HG03342 (cell line): Measurements from ENCODE around the gene UGCG.
A peak's percentile ranks its signal among the peaks of the same experiment; 100 is the strongest.
"Not testable (repeated sequence)": the region's sequence is repeated elsewhere in the genome, so short reads cannot be mapped to it uniquely, and the experiment has no call there.

ENCODE experiments used
- ATAC-seq: cut with Tn5 transposase; IDR thresholded peaks from one replicate; pipeline ENCODE4 v1.9.1; 2021; ENCODE audit warnings: mild to moderate bottlenecking, moderate library complexity; ENCODE audit not compliant: unreplicated experiment

The UGCG gene

DNA sequence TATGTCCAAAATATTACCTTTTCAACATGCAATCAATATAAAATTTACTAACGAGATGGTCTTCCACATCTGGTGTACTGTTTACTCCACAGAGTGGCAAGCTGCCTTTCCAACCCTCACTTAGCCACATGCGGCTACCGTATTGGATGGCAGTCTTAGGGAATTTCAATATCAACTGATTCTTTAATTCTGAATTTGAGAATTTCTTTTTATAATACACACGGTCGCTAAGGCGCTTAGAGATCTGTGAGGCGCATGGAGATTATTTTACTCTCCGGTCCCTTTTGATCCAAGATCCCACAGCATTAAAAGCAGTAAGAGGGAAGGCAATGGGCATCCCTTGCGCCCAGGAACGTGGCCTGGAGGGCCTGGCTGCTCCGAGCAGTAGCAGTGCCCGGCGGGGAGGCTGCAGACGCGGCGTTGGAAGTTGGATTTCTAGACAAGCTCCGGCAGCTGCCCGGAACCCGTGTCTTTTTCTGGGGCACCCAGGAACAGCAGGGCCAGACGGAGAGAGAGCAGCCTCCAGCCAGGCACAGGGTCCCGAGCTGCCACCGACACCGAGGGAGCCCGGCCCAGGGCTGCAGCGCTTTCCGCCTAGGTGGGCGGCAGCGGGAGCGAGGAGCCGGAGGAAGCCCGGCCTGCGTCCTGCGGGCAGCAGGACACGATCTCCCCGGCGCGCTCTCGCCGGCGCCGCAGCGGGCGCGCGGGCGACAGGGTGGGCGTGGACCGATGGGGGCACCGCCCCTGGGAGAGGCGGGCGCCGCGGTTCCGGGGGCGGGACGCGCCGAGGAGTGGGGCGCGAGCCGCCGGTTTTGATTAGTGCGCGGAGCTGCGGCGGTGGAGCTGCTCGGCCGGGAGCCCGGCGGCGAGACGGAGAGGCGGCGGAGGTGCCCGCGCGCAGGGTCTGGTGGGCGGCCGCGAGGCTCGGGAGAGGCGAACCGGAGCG lies at the start of gene UGCG:
Gene UGCG, plus strand, starts transcription at position 819 of the 946 bp plus-strand sequence. CDS start 402 bp downstream, outside the sequence.
- peak; percentile 82 for ATAC-seq

DNA sequence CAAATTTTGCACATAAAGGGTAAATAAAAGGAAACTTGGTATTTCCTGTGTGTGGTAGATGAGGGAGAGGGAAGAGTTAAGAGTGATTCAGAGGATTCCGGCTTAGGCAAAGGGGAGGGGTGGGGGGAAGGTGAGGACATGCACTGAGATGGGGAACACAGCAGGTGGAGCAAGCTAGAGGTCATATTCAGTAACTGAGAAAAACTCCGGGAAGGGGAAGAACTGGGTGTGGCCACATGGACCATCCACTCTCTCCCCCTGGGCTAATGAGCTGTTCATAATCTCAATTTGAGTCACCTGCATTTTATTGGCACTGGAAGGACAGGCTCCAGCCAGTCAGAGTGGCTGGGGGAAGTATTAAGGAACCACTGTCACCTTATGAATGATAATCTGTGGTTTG lies 45.1 kb upstream of the UGCG start:
- no peak for ATAC-seq

DNA sequence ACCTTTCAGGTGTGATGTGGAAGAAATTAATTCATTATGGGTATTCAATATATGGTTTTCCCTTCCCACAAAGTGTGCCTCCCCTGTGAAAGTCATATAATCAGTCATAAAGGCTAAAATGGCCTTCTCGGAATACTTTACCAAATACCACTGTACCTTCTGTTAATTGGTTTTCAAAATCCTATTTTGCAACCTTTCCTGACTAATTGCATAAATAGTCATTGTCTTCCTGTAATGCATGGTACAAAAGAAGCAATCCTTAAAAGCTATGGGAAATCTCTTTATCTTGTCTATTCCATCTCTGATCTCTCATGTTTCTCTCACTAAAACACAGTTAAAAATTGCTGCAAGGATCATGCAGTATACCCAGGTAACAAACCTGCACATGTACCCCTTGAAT lies 44.3 kb upstream of the UGCG start:
- no peak for ATAC-seq

DNA sequence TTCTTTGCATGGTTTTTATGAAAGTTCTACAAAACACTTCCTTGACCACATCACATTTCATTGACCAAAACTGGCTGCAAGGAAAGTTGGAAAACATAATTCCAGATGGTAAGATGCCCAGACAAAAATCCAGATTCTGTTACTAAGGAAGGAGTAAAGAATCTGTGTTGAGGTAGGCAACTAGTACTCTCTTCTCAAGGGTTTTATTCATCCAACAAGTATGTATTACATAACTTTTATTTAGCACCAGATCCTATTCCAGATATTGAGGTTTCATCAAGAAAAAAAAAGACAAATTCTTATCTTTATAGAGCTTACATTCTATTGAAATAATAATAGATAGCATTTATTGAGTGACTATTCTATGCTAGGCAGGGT lies 43.2 kb upstream of the UGCG start:
- ATAC-seq: no peak

DNA sequence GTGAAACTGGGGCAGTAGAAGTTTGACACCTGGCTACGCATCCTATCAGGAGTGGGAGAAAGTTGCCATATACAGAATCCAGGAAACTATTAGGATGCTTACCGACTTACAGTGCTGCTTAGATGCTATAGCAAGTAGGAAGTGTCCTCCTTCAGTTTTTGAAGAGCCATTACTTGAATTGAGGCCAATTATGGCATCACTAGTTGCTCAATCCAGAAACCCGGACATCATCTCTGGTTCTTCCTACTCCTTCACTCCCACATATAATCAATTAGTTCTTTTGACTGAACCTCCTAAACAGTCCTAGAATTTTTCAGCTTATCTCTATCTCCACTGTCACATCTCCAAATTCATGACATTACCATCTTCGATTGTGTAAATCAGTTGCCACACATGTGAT lies 41.8 kb upstream of the UGCG start:
- ATAC-seq: no peak

DNA sequence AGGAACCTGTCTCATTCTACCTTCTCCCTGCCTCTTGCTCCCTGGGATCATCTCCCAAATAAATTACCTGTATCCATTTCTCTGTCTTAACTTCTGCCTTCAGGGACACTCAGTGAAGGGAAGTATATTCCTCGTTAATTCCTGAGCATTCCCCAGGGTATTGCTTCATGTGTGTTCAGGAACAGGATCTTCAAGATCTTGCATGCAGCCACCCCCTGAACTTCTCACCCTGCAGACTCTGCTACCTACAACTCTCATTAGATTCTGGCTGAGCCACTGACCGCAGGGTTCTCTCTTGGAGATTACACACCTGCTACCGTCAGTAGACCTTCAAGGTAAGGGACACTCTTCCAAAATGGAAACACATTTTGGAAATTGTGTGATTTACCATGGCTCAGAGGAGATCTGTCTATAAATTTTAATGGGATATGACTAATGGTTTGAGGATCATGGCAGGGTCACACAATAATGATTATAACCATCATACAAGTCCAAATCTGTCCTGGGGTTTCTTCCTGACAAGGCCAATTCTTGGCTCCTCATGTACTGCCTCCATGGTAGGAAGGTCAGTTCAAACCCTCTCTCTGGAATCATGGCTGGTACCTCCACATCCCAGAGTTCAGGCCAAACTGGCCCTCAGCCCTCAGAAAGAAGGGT lies 38.9 kb upstream of the UGCG start:
- no peak for ATAC-seq

DNA sequence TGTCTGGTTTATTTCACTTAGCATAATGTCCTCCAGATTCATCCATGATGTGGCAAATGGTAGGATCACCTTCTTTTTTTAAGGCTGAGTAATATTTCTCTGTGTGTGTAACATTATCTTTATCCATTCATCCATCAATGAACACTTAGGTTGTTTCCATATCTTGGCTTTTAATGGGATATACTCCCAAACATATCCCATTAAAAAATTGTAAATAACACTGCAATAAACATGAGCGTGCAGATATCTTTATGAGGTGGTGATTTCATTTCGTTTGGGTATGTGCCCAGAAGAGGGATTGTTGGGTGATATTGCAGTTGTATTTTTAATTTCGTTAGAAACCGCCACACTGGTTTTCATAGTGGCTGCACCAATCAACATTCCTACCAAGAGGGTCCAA lies 36.2 kb upstream of the UGCG start:
- no peak for ATAC-seq

DNA sequence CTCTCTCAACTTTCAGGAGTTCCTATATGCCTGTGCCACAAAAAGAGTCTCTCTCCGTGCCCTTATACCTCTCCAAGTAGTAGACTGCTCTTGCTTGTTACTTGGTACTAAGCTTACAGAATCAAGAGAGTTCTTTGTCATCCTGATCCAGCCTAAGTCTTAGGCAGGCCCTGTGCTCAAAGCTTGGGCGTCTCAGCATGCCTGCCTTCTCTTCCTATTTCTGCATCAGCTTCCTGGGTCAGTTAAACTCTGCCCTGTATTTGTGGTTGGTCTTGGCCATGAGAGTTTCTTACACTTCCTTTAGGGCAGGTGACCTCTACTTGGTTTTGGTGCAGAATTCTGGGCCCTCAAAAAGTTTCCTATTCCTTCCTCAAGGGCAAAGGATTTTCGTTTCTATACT lies 33.0 kb upstream of the UGCG start:
- no peak for ATAC-seq

DNA sequence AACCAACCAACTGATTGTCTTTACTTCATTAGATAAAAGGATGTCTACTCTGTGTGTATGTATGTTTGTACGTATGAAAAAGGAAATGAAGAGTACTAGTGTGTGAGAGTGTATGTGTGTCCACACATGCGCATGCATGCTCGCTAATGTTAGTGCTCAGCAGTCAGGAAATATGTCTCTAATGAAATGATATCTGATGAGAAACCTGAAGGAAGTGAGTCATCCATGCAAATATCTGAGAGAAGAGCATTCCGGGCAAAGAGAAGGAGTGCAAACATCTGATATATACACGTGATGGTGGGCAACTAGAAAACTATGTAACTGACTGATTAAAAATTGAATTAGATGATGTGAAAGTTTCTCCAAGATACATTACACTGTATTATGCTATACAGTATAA lies 29.6 kb upstream of the UGCG start:
- ATAC-seq: no peak

DNA sequence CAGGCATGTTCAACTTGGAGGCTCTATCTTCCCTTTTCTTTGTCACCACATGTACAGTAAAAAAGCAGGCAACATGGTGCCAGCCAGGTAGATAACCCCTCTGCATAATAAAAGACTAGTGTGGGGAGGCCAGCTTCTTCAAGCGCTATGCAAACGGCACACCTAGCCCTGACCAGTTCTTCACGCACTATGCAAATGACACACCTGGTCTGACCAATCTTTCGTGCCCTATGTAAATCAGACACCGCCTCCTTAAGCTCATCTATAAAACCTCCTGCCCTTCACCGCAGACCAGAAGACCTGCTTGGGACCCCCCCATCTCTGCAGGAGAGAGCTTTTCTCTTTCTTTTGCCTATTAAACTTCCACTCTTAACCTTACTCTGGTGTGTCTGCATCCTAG lies 28.1 kb upstream of the UGCG start:
- ATAC-seq: no peak

DNA sequence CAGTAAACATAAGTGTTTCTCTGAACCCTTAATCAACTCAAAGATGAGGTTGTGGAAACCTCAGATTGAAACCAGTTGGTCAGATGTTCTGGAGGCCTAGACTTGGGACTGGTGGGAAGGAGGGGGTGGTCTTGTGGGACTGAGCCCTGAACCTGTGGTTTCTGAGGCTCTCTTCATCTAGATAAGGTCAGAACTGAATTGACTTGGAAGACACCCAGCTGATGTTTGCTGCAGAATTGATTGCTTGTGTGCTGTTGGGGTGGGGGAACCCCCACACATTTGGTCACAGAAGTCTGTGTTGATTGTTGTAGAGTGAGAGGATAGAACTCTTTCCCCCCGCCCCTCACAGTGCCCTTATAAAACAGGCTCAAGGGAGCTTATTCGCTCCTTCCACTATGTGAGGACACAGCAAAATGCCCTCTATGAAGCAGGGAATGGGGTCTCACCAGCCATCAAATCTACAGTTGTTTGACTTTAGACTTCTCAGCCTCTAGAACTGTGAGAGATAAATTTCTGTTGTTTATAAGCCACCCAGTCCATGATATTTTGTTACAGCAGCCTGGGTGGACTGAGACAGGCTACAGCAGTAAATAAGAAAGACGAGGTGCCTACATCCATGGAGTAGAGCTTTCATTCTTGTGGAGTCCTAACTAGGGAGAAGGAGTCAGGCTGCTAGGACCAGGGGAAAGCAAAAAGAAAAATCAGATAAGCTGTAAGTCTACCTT lies 25.7 kb upstream of the UGCG start:
- ATAC-seq: peak; percentile 46

DNA sequence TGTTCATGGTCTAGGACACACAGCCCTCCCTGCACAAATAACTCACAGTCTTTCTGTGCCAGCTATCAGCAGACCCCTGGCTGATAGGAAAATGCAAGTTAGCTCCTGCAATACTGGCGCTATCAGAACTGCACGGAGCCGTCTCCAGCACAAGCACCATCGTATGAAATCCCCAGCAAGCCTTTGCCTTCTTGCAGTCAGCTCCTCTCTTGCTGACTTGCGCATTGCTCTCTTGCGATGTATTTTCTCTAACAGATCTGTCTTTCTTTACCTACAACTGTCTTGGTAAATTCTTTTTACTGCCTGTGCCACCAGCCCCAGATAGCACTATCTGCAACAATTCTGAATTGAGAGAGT lies 25.1 kb upstream of the UGCG start:
- ATAC-seq: no peak

DNA sequence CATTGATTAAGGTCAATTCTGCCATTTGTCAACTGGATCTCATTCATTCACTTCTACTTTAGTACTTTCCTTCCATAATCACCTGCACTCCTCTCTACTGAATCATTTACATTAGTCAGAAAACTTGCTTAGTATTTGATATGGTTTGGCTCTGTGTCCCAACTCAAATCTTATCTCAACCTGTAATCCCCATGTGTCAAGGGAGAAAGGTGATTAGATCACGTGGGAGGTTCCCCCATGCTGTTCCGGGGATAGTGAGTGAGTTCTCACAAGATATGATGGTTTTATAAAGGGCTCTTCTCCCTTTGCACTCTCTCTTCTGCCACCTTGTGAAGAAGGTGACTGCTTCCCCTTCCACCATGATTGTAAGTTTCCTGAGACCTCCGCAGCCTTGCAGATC lies 23.7 kb upstream of the UGCG start:
- no peak for ATAC-seq

DNA sequence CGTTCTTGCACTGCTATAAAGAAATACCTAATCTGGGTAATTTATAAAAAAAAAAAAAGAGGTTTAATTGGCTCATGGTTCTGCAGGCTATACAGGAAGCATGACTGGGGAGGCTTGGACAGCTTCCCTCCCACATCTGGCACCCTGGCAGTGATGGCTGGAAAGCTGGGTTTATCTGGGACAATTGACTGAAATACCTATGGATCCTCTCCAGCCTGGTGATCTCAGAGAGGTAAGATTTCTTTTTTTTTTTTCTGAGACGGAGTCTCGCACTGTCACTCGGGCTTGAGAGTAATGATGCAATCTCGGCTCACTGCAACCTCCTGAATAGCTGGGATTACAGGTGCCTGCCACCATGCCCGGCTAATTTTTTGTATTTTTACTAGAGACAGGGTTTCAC lies 22.7 kb upstream of the UGCG start:
- ATAC-seq: no peak

DNA sequence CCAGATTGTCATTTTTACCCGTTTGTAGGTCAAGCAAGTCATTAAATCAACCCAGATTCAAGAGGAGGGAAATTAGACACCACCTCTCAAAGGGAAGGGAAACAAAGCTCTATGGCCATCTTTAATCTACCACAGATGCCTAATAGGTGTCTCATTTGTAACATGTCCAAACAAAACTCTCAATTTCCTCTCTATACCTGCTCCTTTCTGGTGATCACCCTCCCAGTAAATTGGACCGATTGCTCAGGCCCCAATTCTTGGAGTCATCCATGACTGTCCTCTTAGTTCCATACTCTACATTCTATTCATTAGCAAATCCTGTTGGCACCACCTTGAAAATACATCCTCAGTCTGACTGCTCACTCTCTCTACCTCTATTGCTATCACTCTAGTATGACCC lies 22.1 kb upstream of the UGCG start:
- no peak for ATAC-seq

DNA sequence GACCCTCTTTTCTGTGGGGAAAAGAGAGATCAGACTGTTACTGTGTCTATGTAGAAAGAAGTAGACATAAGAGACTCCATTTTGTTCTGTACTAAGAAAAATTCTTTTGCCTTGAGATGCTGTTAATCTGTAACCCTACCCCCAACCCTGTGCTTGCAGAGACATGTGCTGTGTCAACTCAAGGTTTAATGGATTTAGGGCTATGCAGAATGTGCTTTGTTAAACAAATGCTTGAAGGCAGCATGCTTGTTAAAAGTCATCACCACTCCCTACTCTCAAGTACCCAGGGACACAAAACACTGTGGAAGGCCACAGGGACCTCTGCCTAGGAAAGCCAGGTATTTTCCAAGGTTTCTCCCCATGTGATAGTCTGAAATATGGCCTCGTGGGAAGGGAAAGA lies 21.3 kb upstream of the UGCG start:
- not testable (repeated sequence) for ATAC-seq

DNA sequence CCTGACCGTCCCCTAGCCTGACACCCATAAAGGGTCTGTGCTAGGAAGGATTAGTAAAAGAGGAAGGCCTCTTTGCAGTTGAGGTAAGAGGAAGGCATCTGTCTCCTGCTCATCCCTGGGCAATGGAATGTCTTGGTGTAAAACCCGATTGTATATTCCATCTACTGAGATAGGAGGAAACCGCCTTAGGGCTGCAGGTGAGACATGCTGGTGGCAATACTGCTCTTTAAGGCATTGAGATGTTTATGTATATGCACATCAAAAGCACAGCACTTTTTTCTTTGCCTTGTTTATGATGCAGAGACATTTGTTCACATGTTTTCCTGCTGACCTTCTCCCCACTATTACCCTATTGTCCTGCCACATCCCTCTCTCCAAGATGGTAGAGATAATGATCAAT lies 20.9 kb upstream of the UGCG start:
- ATAC-seq: not testable (repeated sequence)

DNA sequence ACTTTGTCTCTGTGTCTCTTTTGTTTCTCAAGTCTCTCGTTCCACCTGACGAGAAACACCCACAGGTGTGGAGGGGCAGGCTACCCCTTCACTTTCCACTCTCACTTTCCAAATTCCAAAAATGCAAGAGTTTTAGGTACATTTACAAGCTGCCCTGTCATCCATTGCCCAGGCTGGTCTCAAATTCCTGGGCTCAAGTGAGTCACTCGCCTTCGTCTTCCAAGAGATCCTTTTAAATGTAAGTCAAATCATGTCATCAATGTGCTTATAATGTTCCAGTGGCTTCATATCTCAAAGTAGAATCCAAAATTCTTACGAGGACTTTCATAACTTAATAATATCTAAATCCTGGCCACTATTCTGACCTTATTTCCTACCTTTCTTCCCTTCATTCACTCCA lies 20.4 kb upstream of the UGCG start:
- no peak for ATAC-seq

DNA sequence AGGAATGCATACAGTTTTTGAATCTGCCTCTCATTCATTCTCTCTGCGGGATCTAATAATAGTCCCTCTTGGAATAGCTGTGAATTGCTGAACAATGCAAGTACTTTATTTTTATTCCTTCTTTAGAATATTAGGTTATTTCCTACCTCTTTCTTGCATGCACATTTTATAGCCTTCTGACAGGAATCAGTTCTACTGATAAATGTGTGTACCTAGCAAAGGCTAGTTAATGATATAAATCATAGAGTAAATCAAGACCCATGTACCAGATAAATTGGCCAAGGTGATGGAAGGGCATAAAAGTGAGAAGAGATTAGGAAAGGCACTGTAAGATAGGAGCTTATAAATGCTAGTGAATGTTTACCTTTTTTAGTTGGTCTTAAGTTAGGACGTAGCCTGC lies 19.2 kb upstream of the UGCG start:
- ATAC-seq: no peak

DNA sequence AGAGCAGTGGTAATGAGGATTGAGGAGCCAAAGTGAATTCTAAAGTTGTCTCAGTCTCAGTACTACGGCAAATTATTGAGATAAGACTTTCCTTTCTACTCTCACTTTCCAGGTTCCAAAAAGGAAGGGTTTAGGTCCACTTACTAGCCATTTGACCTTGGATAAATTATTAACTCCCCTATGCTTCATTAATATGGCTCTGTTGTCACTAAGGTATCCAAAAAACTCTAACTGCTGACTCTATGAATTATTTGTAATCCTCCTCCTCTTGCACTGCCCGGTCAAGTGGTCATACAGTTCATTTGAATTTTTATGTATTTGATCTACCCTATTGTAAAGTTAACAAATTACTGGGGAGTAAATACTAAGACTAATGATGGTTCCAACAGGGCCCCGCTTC lies 17.7 kb upstream of the UGCG start:
- no peak for ATAC-seq

DNA sequence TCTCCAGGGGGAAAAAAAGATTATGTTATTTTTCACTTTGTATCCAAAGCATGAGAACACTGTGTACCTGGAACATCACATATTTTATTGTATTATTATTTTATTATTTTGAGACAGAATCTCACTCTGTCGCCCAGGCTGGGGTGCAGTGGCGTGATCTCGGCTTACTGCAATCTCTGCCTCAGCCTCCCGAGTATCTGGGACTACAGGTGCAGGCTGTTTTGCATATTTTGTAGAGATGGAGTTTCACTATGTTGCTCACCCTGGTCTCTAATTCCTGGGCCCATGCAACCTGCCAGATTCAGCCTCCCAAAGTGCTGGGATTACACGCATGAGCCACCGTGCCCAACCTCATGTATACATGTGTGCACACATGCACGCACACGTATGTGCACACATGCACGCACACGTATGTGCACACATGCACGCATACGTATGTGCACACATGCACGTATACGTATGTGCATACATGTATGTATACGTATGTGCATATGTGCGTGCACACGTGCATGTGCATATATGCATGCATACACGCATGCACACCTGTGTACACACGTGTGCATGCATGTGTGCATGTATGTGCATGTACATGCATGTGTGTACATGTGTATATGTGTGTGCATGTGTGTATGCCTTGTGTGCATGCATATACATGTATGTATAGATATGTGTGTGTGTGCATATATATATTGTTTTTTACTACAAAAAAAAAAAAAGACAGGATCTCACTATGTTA lies 9.5 kb upstream of the UGCG start:
- peak; percentile 46 for ATAC-seq
